ENCODE data around the gene CACNA1A.

Gene CACNA1A

GRCh38 chr19:13301627-13302334, 204.5 kb downstream of the CACNA1A start:
- no peak for DNase-seq

- DNase-seq = no peak
These were observed 205.8 kb downstream of the CACNA1A start for GRCh38 chr19:13300421-13301030.

- no peak for DNase-seq
These were observed 206.4 kb downstream of the CACNA1A start for GRCh38 chr19:13299838-13300237.

- no peak for DNase-seq
These were observed 207.5 kb downstream of the CACNA1A start for GRCh38 chr19:13298565-13299481.

GRCh38 chr19:13297023-13297422, 209.3 kb downstream of the CACNA1A start:
- DNase-seq = no peak

- DNase-seq = no peak
These were observed 211.3 kb downstream of the CACNA1A start for GRCh38 chr19:13294812-13295567.

- DNase-seq = no peak
These were observed 214.4 kb downstream of the CACNA1A start for GRCh38 chr19:13291913-13292312.

GRCh38 chr19:13290741-13291140, 215.5 kb downstream of the CACNA1A start:
- DNase-seq = no peak

- DNase-seq = no peak
These were observed 217.0 kb downstream of the CACNA1A start for GRCh38 chr19:13289295-13289694.

GRCh38 chr19:13286195-13286985, 219.9 kb downstream of the CACNA1A start:
- no peak for DNase-seq

GRCh38 chr19:13284929-13285928, 221.1 kb downstream of the CACNA1A start:
- DNase-seq = no peak

- DNase-seq = no peak
These were observed 222.4 kb downstream of the CACNA1A start for GRCh38 chr19:13283871-13284270.

- DNase-seq = no peak
These were observed 223.7 kb downstream of the CACNA1A start for GRCh38 chr19:13282486-13283065.

GRCh38 chr19:13281567-13282291, 224.6 kb downstream of the CACNA1A start:
- DNase-seq = no peak

- peak; percentile 75 to 88 for DNase-seq
These were observed 229.0 kb downstream of the CACNA1A start for GRCh38 chr19:13277104-13277809.

- peak in 1 of 2 donors; percentile 41 for DNase-seq
These were observed 231.1 kb downstream of the CACNA1A start for GRCh38 chr19:13275016-13275722.

GRCh38 chr19:13270514-13271105, 235.7 kb downstream of the CACNA1A start:
- no peak for DNase-seq

- no peak for DNase-seq
These were observed 236.9 kb downstream of the CACNA1A start for GRCh38 chr19:13269348-13269747.
